CD4-positive, alpha-beta T cell (primary cell): ENCODE measurements around the gene COL13A1. TPM values are rescaled to one million over a fixed set of nuclear protein-coding genes. Genes with fewer than 3 reads are reported as not detected.

Source experiments
- ATAC-seq: fragments of 200-7000 bp; cut with Tn5 transposase; one replicate; pipeline ENCODE4 v1.10.0; 2022; ENCODE audit warnings: mild to moderate bottlenecking; ENCODE audit not compliant: poor library complexity
- CTCF ChIA-PET: fragments of 350-600 bp; sonication (Branson Sonifier 250); formaldehyde crosslinking; loops from one replicate; lab custom pipeline; 2021; ENCODE audit warnings: antibody characterized with exemption, inconsistent platforms; lab: Charles Lee
- POLR2A ChIA-PET: fragments of 350-600 bp; sonication (Branson Sonifier 250); formaldehyde crosslinking; loops from one replicate; lab custom pipeline; 2021; ENCODE audit warnings: antibody characterized with exemption, inconsistent platforms; lab: Charles Lee
- DNase-seq, 14 experiments: peaks; one replicate each; pipeline ENCODE4 v3.0.0-alpha.2; 2013 to 2020; ENCODE audit warnings: mixed read lengths in 2 of 14
- H3K27ac ChIP-seq, 2 donors: one replicate each; pipeline versions ENCODE4 v1.5.1 to v1.7.0; 2013; ENCODE audit warnings: low read length in 2 of 2, low read depth in 1 of 2, mild to moderate bottlenecking in 1 of 2
- H3K27me3 ChIP-seq, 2 experiments: 1 replicate in 1 of 2; 2 replicates in 1 of 2; pipeline versions ENCODE4 v1.6.1 to v1.7.0; 2013; ENCODE audit warnings: low read length in 2 of 2, control low read depth in 1 of 2, mild to moderate bottlenecking in 1 of 2, moderate library complexity in 1 of 2; ENCODE audit not compliant: insufficient read depth in 2 of 2, control insufficient read depth in 1 of 2
- H3K36me3 ChIP-seq: one replicate; pipeline ENCODE4 v1.6.1; 2013; ENCODE audit warnings: low read length, control low read depth; ENCODE audit not compliant: insufficient read depth
- H3K4me1 ChIP-seq: one replicate; pipeline ENCODE4 v1.6.1; 2013; ENCODE audit warnings: low read length, control low read depth; ENCODE audit not compliant: insufficient read depth
- H3K4me3 ChIP-seq: one replicate; pipeline ENCODE4 v1.5.1; 2013; ENCODE audit warnings: mild to moderate bottlenecking, low read length, moderate library complexity
- H3K9me3 ChIP-seq, 2 experiments: 1 replicate in 1 of 2; 2 replicates in 1 of 2; pipeline versions ENCODE4 v1.6.1 to v1.7.0; 2013; ENCODE audit warnings: low read length in 2 of 2, mild to moderate bottlenecking in 2 of 2, control low read depth in 1 of 2, moderate library complexity in 1 of 2; ENCODE audit not compliant: control insufficient read depth in 1 of 2, insufficient read depth in 1 of 2
- H3K27ac Mint-ChIP-seq: one replicate; pipeline ENCODE4 v1.8.0; 2020; ENCODE audit warnings: mixed read lengths
- H3K27me3 Mint-ChIP-seq: one replicate; pipeline ENCODE4 v1.8.0; 2021; ENCODE audit warnings: mixed read lengths
- H3K36me3 Mint-ChIP-seq: one replicate; pipeline ENCODE4 v1.8.0; 2021; ENCODE audit warnings: low read depth, mixed read lengths
- H3K4me1 Mint-ChIP-seq: one replicate; pipeline ENCODE4 v1.8.0; 2021; ENCODE audit warnings: low read depth, mixed read lengths
- H3K4me3 Mint-ChIP-seq: one replicate; pipeline ENCODE4 v1.8.0; 2020; ENCODE audit warnings: mild to moderate bottlenecking, mixed read lengths
- H3K9me3 Mint-ChIP-seq: one replicate; pipeline ENCODE4 v1.8.0; 2020; ENCODE audit warnings: mixed read lengths
- CTCF ChIP-seq: fragments of 200-600 bp; IDR thresholded peaks from one replicate; pipeline ENCODE4 v1.8.0; 2022; ENCODE audit warnings: antibody characterized with exemption, mild to moderate bottlenecking
- intact Hi-C, 2 experiments: fragments of 100-400 bp; cut with DNase I in 1 of 2; cut with micrococcal nuclease in 1 of 2; formaldehyde crosslinking; loops; one replicate each; pipeline versions ENCODE4 v1.15.1 to v1.9.0; 2023 to 2025; cut with DNase I, micrococcal nuclease
- total RNA-seq, 174 experiments: library from RNA in 2 of 174; stranded (reverse) in 2 of 174; gene quantifications; one replicate each; pipeline ENCODE4 v1.2.3 and lab custom pipeline; 2021 to 2026

The COL13A1 gene
- total RNA-seq, 2 experiments from 2014 or later, result not detected

- no peak for TF ChIP-seq CTCF
- Mint-ChIP-seq H3K27me3 (no peaks in the 10 kb centered on the region), H3K4me1 (peaks cover 16% of the 10 kb centered on the region), H3K36me3 (no peaks in the 10 kb centered on the region), H3K4me3 (no peak overlapping the region), H3K9me3 (no peaks in the 10 kb centered on the region), H3K27ac (no peak overlapping the region)
- peaks cover 0 to 6% of the 10 kb centered on the region in 2 experiments for H3K9me3 ChIP-seq
- H3K36me3 ChIP-seq, result no peaks in the 10 kb centered on the region
- H3K4me1 ChIP-seq, result peaks cover 8% of the 10 kb centered on the region
- DNase-seq (no peak), ATAC-seq (no peak)
- intact Hi-C loops, result no loop called here
- no peaks in the 10 kb centered on the region for H3K27me3 ChIP-seq
- ChIA-PET CTCF (no interaction called here), POLR2A (no interaction called here)
- no peak overlapping the region for H3K4me3 ChIP-seq
- no peak overlapping the region for H3K27ac ChIP-seq
These were observed 17.1 kb downstream of the COL13A1 start for GRCh38 chr10:69818676-69819239.

GRCh38 chr10:69819716-69820506, 18.2 kb downstream of the COL13A1 start:
- peak in 1 of 14 experiments; percentile 17 for DNase-seq
- intact Hi-C loops, result no loop called here
- Mint-ChIP-seq H3K4me3 (no peak overlapping the region), H3K27me3 (no peaks in the 10 kb centered on the region), H3K27ac (no peak overlapping the region), H3K9me3 (no peaks in the 10 kb centered on the region), H3K4me1 (peaks cover 16% of the 10 kb centered on the region), H3K36me3 (no peaks in the 10 kb centered on the region)
- no peak for ATAC-seq
- Histone ChIP-seq H3K36me3 (no peaks in the 10 kb centered on the region), H3K4me1 (peaks cover 8% of the 10 kb centered on the region), H3K27ac (no peak overlapping the region), H3K27me3 (no peaks in the 10 kb centered on the region), H3K4me3 (no peak overlapping the region), H3K9me3 (peaks cover 0 to 6% of the 10 kb centered on the region in 2 experiments)
- POLR2A ChIA-PET, result no interaction called here
- no peak for TF ChIP-seq CTCF
- CTCF ChIA-PET, result no interaction called here

- intact Hi-C loops, result no loop called here
- no peak for DNase-seq
- Mint-ChIP-seq H3K27ac (no peak overlapping the region), H3K9me3 (no peaks in the 10 kb centered on the region), H3K4me1 (peaks cover 16% of the 10 kb centered on the region), H3K36me3 (no peaks in the 10 kb centered on the region), H3K4me3 (no peak overlapping the region), H3K27me3 (no peaks in the 10 kb centered on the region)
- no peak for TF ChIP-seq CTCF
- H3K27me3 ChIP-seq, result no peaks in the 10 kb centered on the region
- peaks cover 8% of the 10 kb centered on the region for H3K4me1 ChIP-seq
- ChIA-PET CTCF (no interaction called here), POLR2A (no interaction called here)
- no peak for ATAC-seq
- no peak overlapping the region for H3K27ac ChIP-seq
- no peaks in the 10 kb centered on the region for H3K36me3 ChIP-seq
- no peak overlapping the region for H3K4me3 ChIP-seq
- peaks cover 0 to 6% of the 10 kb centered on the region in 2 experiments for H3K9me3 ChIP-seq
These were observed 19.1 kb downstream of the COL13A1 start for GRCh38 chr10:69820817-69821216.
